Measurements from ENCODE around the gene MIF4GD. TPM values are rescaled to one million over a fixed set of nuclear protein-coding genes. Genes with fewer than 3 reads are reported as not detected.

MIF4GD gene
- polyA plus RNA-seq, 2 of the 4 experiments (the other 2 are of a cell fraction), result 23.9 to 61.0 TPM

DNA sequence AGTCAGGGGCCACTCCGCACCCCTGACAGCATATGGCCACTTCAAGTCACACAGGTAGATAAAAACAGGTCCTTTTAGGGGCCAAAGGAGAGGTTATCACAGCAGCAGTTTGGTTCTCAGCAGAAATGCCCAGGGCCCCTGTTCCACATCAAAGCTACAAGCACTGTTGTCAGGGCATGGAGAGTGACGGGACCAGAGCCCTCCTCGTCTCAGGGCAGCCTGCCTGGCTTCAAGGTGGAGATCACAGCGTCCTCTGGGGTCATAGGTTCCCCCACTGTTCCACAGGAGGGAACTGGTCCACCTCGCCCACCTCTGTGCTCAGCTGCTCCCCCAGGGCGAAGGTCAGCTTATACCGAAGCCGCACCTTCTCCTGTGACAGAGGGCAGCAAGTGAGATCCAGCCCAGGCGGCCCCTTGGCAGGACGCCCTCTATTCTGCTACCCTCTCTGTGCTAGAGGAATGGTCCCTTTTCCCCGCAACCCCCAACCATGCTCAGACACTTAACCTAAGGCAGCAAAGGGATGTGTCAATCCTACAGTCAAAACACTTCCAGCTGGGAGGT, 32.9 kb downstream of the MIF4GD start:
- Histone ChIP-seq H3K27ac (no peak overlapping the region), H3K4me2 (no peak overlapping the region), H3K9me3 (no peaks in the 10 kb centered on the region), H3K4me1 (0 out of 3 replicates have a peak, but pooled peaks cover 6% of the 10 kb centered on the region), H3K4me3 (no peak overlapping the region)
- CTCF ChIA-PET, result interaction anchor here (0.6 to 9.8 kb wide), 25 partner anchors 11 to 358 kb away, joined by 3 to 223 read pairs (median 7); partner anchors contain the start of genes ARMC7, GGA3, MIF4GD and MRPS7
- POLR2A ChIA-PET, result interaction anchor here (1.9 kb wide), 1 partner anchor 23 kb away, joined by 6 read pairs; the partner anchor contains the start of genes GGA3 and MRPS7
- no peak for ATAC-seq
- TF ChIP-seq, protein P1, sequence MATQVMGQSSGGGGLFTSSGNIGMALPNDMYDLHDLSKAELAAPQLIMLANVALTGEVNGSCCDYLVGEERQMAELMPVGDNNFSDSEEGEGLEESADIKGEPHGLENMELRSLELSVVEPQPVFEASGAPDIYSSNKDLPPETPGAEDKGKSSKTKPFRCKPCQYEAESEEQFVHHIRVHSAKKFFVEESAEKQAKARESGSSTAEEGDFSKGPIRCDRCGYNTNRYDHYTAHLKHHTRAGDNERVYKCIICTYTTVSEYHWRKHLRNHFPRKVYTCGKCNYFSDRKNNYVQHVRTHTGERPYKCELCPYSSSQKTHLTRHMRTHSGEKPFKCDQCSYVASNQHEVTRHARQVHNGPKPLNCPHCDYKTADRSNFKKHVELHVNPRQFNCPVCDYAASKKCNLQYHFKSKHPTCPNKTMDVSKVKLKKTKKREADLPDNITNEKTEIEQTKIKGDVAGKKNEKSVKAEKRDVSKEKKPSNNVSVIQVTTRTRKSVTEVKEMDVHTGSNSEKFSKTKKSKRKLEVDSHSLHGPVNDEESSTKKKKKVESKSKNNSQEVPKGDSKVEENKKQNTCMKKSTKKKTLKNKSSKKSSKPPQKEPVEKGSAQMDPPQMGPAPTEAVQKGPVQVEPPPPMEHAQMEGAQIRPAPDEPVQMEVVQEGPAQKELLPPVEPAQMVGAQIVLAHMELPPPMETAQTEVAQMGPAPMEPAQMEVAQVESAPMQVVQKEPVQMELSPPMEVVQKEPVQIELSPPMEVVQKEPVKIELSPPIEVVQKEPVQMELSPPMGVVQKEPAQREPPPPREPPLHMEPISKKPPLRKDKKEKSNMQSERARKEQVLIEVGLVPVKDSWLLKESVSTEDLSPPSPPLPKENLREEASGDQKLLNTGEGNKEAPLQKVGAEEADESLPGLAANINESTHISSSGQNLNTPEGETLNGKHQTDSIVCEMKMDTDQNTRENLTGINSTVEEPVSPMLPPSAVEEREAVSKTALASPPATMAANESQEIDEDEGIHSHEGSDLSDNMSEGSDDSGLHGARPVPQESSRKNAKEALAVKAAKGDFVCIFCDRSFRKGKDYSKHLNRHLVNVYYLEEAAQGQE (IDR thresholded peaks at IDR 0.05), result no peak
- no peak for TF ChIP-seq HEYL (CRISPR knock-in tag; IDR thresholded peaks at IDR 0.05)
- TF ChIP-seq HOXA7 (CRISPR knock-in tag; IDR thresholded peaks at IDR 0.05), result no peak
- no peak for TF ChIP-seq ESRRA (IDR thresholded peaks at IDR 0.05; ENCODE audit: borderline replicate concordance, low read length)
- no peak for TF ChIP-seq SMC3 (IDR thresholded peaks at IDR 0.05)
- no peak for TF ChIP-seq RARB (CRISPR knock-in tag; IDR thresholded peaks at IDR 0.05)
- TF ChIP-seq SREBF2 (IDR thresholded peaks at IDR 0.05), result no peak
- TF ChIP-seq EP300 (IDR thresholded peaks at IDR 0.05), result no peak
- TF ChIP-seq TP53 (CRISPR knock-in tag; IDR thresholded peaks at IDR 0.05), result no peak
- TF ChIP-seq, protein P2, sequence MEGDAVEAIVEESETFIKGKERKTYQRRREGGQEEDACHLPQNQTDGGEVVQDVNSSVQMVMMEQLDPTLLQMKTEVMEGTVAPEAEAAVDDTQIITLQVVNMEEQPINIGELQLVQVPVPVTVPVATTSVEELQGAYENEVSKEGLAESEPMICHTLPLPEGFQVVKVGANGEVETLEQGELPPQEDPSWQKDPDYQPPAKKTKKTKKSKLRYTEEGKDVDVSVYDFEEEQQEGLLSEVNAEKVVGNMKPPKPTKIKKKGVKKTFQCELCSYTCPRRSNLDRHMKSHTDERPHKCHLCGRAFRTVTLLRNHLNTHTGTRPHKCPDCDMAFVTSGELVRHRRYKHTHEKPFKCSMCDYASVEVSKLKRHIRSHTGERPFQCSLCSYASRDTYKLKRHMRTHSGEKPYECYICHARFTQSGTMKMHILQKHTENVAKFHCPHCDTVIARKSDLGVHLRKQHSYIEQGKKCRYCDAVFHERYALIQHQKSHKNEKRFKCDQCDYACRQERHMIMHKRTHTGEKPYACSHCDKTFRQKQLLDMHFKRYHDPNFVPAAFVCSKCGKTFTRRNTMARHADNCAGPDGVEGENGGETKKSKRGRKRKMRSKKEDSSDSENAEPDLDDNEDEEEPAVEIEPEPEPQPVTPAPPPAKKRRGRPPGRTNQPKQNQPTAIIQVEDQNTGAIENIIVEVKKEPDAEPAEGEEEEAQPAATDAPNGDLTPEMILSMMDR (IDR thresholded peaks at IDR 0.05), result no peak
- no peak for TF ChIP-seq RAD21 (conservative IDR thresholded peaks at IDR 0.05 in 1 of 2, IDR thresholded peaks at IDR 0.05 in 1 of 2)
- TF ChIP-seq HOXB13 (CRISPR knock-in tag; IDR thresholded peaks at IDR 0.05; ENCODE audit: low read depth), result no peak
- TF ChIP-seq CBX2 (IDR thresholded peaks at IDR 0.05; ENCODE audit: borderline replicate concordance, low read depth), result no peak
- TF ChIP-seq POLR2A (IDR thresholded peaks at IDR 0.05; ENCODE audit: low read length), result no peak
- no peak for TF ChIP-seq TFCP2L1 (CRISPR knock-in tag; IDR thresholded peaks at IDR 0.05)
- no peak for TF ChIP-seq KDM1A (IDR thresholded peaks at IDR 0.05; ENCODE audit: low read depth)
- TF ChIP-seq, protein P3, sequence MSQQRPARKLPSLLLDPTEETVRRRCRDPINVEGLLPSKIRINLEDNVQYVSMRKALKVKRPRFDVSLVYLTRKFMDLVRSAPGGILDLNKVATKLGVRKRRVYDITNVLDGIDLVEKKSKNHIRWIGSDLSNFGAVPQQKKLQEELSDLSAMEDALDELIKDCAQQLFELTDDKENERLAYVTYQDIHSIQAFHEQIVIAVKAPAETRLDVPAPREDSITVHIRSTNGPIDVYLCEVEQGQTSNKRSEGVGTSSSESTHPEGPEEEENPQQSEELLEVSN (IDR thresholded peaks at IDR 0.05; ENCODE audit: borderline replicate concordance, low read depth), result no peak
- TF ChIP-seq ZC3H11A (IDR thresholded peaks at IDR 0.05), result no peak
- no peak for TF ChIP-seq POLR2AphosphoS2 (conservative IDR thresholded peaks at IDR 0.05; ENCODE audit: low read length)
- TF ChIP-seq, protein P4, sequence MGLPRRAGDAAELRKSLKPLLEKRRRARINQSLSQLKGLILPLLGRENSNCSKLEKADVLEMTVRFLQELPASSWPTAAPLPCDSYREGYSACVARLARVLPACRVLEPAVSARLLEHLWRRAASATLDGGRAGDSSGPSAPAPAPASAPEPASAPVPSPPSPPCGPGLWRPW (IDR thresholded peaks at IDR 0.05), result no peak
- FAIRE-seq, result no peak
- WGBS (ENCODE audit: missing lambda C conversion rate), result 87% methylated on average over 11 of the region's 11 CpGs
- DNase-seq (ENCODE audit: low read depth in 1 of 2, low spot score in 1 of 2), result no peak
